ENCODE results near the gene MAS1L. TPM values are rescaled to one million over a fixed set of nuclear protein-coding genes. Genes with fewer than 3 reads are reported as not detected.

MAS1L gene
- total RNA-seq = not detected
- polyA plus RNA-seq (ENCODE audit: insufficient read depth, low read depth, low replicate concordance) = not detected
- long read RNA-seq, donor 1 = 0 reads
- long read RNA-seq, donor 2 = 0 reads

DNA sequence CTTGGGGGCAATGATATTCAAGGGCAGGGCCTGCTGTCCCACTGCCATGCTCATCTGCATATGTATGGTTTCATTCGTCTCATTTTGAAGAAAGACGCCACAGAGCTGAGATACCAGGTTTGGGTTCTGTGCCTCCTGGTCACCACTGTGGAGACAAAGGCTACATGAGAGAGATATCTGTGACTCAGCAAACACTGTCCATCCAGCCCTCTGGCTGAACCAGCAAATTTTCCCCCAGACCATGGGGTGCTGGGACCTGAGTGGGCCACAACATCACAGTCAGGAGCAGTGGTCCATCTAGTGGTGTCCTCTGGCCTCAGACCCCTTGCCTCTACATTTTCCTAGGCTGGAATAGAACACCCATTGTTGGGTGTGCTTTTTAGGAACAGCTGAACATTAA lies at the start of gene MAS1L:
Gene MAS1L, minus strand, starts transcription at position 297 of the 400 bp plus-strand sequence. Its CDS starts 54 bp downstream, at position 243.
- H3K4me1 ChIP-seq = no peaks in the 10 kb centered on the region
- no peak within 1 kb of the TSS for H3K4me3 ChIP-seq
- H3K27me3 ChIP-seq = no peaks in the 10 kb centered on the region
- intact Hi-C loops (cut with DNase I; ENCODE audit: low total_unique reads) = no loop called here
- H3K36me3 ChIP-seq (ENCODE audit: low read depth, missing control alignments) = no peaks in the 10 kb centered on the region
- 82 to 97% methylated on average over 2 of the region's 2 CpGs for WGBS, 2 donors
- DNase-seq = no peak
- no peak within 1 kb of the TSS for H3K27ac ChIP-seq
- TF ChIP-seq POLR2A (IDR thresholded peaks at IDR 0.05) (no peak), CTCF (IDR thresholded peaks at IDR 0.05) (no peak)
- no peaks in the 10 kb centered on the region for H3K9me3 ChIP-seq

DNA sequence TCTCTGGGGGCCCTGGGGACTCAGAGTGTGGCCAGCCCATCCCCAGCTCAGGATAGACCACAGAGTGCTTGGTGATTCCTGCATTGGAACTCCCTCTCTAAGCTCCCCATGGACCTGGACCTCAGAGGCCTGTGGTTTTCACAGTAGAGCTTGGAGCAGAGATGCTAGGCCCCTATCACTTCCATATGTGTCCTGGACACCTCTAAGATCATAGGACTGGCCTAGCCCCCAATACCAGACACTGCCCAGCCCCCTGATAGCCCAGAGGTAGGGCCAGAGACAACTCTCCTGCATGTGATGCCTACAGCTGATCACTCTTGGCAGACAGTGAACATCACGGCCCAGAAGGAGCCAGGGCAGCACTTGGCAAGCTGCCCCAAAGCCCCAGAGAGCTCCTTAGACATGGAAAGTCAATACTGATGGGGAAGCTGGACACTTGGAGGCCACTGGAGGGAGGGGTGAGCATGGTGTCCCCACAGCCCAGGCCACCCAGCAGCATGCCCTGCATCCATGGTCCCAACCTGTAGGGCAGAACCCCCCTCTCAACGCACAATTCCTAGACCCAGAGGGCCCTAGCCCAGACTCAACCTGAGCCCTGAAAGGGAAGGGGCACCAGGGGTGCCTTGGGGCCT lies 44.7 kb upstream of the MAS1L start:
- Histone ChIP-seq H3K27ac (no peak overlapping the region), H3K4me1 (no peaks in the 10 kb centered on the region), H3K36me3 (ENCODE audit: low read depth, missing control alignments) (no peaks in the 10 kb centered on the region), H3K27me3 (no peaks in the 10 kb centered on the region), H3K9me3 (no peaks in the 10 kb centered on the region), H3K4me3 (no peak overlapping the region)
- no peak for TF ChIP-seq CTCF (IDR thresholded peaks at IDR 0.05)
- TF ChIP-seq POLR2A (IDR thresholded peaks at IDR 0.05) = no peak
- DNase-seq = no peak
- 59% methylated on average over 2 of the region's 2 CpGs; no CpG with 5 or more reads in 1 of the 2 donors for WGBS, 2 donors
- intact Hi-C loops (cut with DNase I; ENCODE audit: low total_unique reads) = no loop called here

DNA sequence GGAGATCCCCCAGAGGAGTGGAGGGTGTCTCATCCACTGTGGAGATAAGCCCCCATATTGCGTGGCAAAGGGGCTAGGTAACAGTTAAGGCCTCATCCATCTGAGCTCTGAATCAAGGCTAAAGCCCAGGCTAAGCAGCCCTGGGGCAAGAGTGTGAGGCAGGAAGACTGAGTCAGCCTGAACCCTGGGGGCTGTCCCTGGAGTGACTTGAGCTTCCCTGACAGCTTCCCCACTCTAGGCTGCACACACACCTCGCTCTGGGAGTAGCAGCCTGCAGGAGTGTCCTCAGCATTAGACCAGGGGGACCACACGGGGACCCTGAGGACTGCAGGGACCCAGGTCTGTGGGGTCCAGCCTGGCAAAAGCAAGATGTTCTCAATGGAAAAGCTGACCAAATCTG lies 43.9 kb upstream of the MAS1L start:
- Histone ChIP-seq H3K4me3 (no peak overlapping the region), H3K9me3 (no peaks in the 10 kb centered on the region), H3K36me3 (ENCODE audit: low read depth, missing control alignments) (no peaks in the 10 kb centered on the region), H3K27ac (no peak overlapping the region), H3K4me1 (no peaks in the 10 kb centered on the region), H3K27me3 (no peaks in the 10 kb centered on the region)
- intact Hi-C loops (cut with DNase I; ENCODE audit: low total_unique reads) = no loop called here
- TF ChIP-seq CTCF (IDR thresholded peaks at IDR 0.05) (no peak), POLR2A (IDR thresholded peaks at IDR 0.05) (no peak)
- DNase-seq = no peak
- WGBS, 2 donors = 65 to 83% methylated on average over 1 to 3 of the region's 3 CpGs

- intact Hi-C loops (cut with DNase I; ENCODE audit: low total_unique reads) = no loop called here
- Histone ChIP-seq H3K9me3 (no peaks in the 10 kb centered on the region), H3K4me1 (no peaks in the 10 kb centered on the region), H3K27me3 (no peaks in the 10 kb centered on the region), H3K36me3 (ENCODE audit: low read depth, missing control alignments) (no peaks in the 10 kb centered on the region), H3K4me3 (no peak overlapping the region), H3K27ac (no peak overlapping the region)
- no peak for DNase-seq
- TF ChIP-seq POLR2A (IDR thresholded peaks at IDR 0.05) (no peak), CTCF (IDR thresholded peaks at IDR 0.05) (no peak)
- 85% methylated on average over 2 of the region's 2 CpGs; no CpG with 5 or more reads in 1 of the 2 donors for WGBS, 2 donors
Measured at GRCh38 chr6:29530671-29531310, 43.0 kb upstream of the MAS1L start.
